PC-3 (cell line): ENCODE data around the gene GRIN2A. TPM values are rescaled to one million over a fixed set of nuclear protein-coding genes. Genes with fewer than 3 reads are reported as not detected.

ENCODE experiments used
- ATAC-seq: fragments of 200-7000 bp; cut with Tn5 transposase; 2 replicates; pipeline ENCODE4 v1.9.1; 2020; ENCODE audit warnings: mild to moderate bottlenecking, moderate library complexity
- BruUV-seq: library from RNA; stranded (reverse); fragments of 400-500 nt; replicated peaks from 2 replicates; lab custom pipeline; 2021; lab: Mats Ljungman, UMichigan
- CTCF ChIA-PET: fragments of 300-600 bp; sonication (Branson Sonifier 250); formaldehyde crosslinking; loops from one replicate; lab custom pipeline; 2022; ENCODE audit warnings: antibody characterized with exemption; lab: Charles Lee
- POLR2A ChIA-PET: fragments of 300-600 bp; sonication (Branson Sonifier 250); formaldehyde crosslinking; loops from one replicate; lab custom pipeline; 2022; ENCODE audit warnings: antibody characterized with exemption; ENCODE audit not compliant: unreplicated experiment; lab: Charles Lee
- DNase-seq: peaks from one replicate; pipeline ENCODE4 v3.0.0-alpha.2; 2015
- H2AFZ ChIP-seq: fragments of 300-600 bp; sonication (generic); 2 replicates; pipeline ENCODE4 v1.6.0; 2016; ENCODE audit warnings: antibody characterized with exemption, low read length
- H3F3A ChIP-seq: fragments of 300-600 bp; sonication (generic); one replicate; pipeline ENCODE4 v1.6.0; 2017; ENCODE audit warnings: antibody characterized with exemption, low read length, control low read depth, mild to moderate bottlenecking; ENCODE audit not compliant: unreplicated experiment
- H3K27ac ChIP-seq: fragments of 300-600 bp; sonication (generic); 2 replicates; pipeline ENCODE4 v1.5.1; 2016; ENCODE audit warnings: mild to moderate bottlenecking, low read length
- H3K27me3 ChIP-seq: fragments of 300-600 bp; sonication (generic); 2 replicates; pipeline ENCODE4 v1.6.1; 2016; ENCODE audit warnings: low read length, mixed read lengths
- H3K36me3 ChIP-seq: fragments of 300-600 bp; sonication (generic); 2 replicates; pipeline ENCODE4 v1.6.1; 2016; ENCODE audit warnings: low read depth, mixed run types, low read length, mixed read lengths
- H3K4me1 ChIP-seq: fragments of 300-600 bp; sonication (generic); 2 replicates; pipeline ENCODE4 v1.5.1; 2016; ENCODE audit warnings: low read length; ENCODE audit not compliant: insufficient read depth
- H3K4me2 ChIP-seq: fragments of 300-600 bp; sonication (generic); 2 replicates; pipeline ENCODE4 v1.6.0; 2016; ENCODE audit warnings: low read length
- H3K4me3 ChIP-seq: fragments of 300-600 bp; sonication (generic); 2 replicates; pipeline ENCODE4 v1.5.1; 2016; ENCODE audit warnings: mild to moderate bottlenecking, low read length, mixed read lengths
- H3K79me2 ChIP-seq: fragments of 300-600 bp; sonication (generic); 2 replicates; pipeline ENCODE4 v1.6.1; 2017; ENCODE audit warnings: low read length, mixed read lengths
- H3K9ac ChIP-seq: fragments of 300-600 bp; sonication (generic); 2 replicates; pipeline ENCODE4 v1.6.0; 2016; ENCODE audit warnings: mild to moderate bottlenecking, low read length
- H3K9me2 ChIP-seq: fragments of 300-600 bp; sonication (generic); replicated peaks from 2 replicates; pipeline ENCODE4 v1.6.1; 2016; ENCODE audit warnings: mixed run types, low read length, mixed read lengths
- H3K9me3 ChIP-seq: fragments of 300-600 bp; sonication (generic); 2 replicates; pipeline ENCODE4 v1.6.1; 2016; ENCODE audit warnings: low read length, mixed read lengths
- H4K20me1 ChIP-seq: fragments of 300-600 bp; sonication (generic); 2 replicates; pipeline ENCODE4 v1.6.1; 2016; ENCODE audit warnings: low read length, mixed read lengths
- EZH2 ChIP-seq: fragments of 300-600 bp; sonication (generic); IDR thresholded peaks from one replicate; pipeline ENCODE4 v1.6.1; 2017; ENCODE audit warnings: antibody characterized with exemption, mild to moderate bottlenecking, low read length; ENCODE audit not compliant: unreplicated experiment
- EZH2phosphoT487 ChIP-seq: fragments of 300-600 bp; sonication (generic); IDR thresholded peaks from 2 replicates; pipeline ENCODE4 v1.6.1; 2018; ENCODE audit warnings: mild to moderate bottlenecking, antibody characterized with exemption, low read length, borderline replicate concordance
- intact Hi-C: fragments of 100-400 bp; cut with micrococcal nuclease; formaldehyde crosslinking; loops from 2 replicates; pipeline ENCODE4 v1.9.0; 2023
- total RNA-seq: library from RNA; depleted of rRNA; stranded (reverse); fragments of >200 nt; gene quantifications from 2 replicates; pipeline ENCODE4 v1.2.3, GENCODE V29; 2014
- TF ChIP-seq, protein P1 (sequence below): fragments of 300-600 bp; sonication (generic); conservative IDR thresholded peaks from 2 replicates; pipeline ENCODE4 v1.5.1; 2017; ENCODE audit warnings: antibody characterized with exemption, low read depth, mild to moderate bottlenecking, low read length

The GRIN2A gene
- total RNA-seq, 1 experiment from 2014 or later: 0.04 TPM

DNA sequence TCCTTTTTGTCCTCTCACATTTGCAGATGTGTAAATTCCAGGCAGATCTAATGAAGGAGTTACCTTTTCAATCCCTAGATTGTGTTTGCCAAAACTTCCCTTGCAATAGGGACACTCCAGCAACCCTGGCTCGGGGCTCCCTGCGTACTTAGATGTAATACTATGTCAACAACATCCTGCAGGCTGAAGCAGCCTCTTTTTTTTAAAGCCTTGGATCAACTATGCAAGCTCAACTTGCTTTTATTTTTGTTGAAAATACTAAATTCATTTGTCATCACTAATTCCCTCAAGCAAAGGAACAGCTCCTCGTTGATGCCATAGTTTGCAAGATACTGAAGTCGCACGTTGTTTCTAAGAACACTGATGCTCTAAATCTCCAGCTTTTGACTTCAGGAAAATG lies 59.1 kb downstream of the GRIN2A start:
- Histone ChIP-seq H3K27ac (no peak overlapping the region), H3K27me3 (no peaks in the 10 kb centered on the region), H3F3A (no peaks in the 10 kb centered on the region), H4K20me1 (no peaks in the 10 kb centered on the region), H3K9me2 (no peaks in the 10 kb centered on the region), H3K4me3 (no peak overlapping the region), H3K9ac (0 out of 2 replicates have a peak overlapping the region, but pooled peaks have one; percentile 86), H3K4me2 (peak overlapping the region; percentile 81), H3K9me3 (no peaks in the 10 kb centered on the region), H3K79me2 (no peaks in the 10 kb centered on the region), H3K36me3 (no peaks in the 10 kb centered on the region), H3K4me1 (peaks cover 43% of the 10 kb centered on the region), H2AFZ (peak overlapping the region; percentile 39; the same call in 1 of the 2 replicates)
- DNase-seq (peak; percentile 7), ATAC-seq (no peak)
- TF ChIP-seq EZH2phosphoT487 (no peak), EZH2 (no peak)
- TF ChIP-seq, protein P1, sequence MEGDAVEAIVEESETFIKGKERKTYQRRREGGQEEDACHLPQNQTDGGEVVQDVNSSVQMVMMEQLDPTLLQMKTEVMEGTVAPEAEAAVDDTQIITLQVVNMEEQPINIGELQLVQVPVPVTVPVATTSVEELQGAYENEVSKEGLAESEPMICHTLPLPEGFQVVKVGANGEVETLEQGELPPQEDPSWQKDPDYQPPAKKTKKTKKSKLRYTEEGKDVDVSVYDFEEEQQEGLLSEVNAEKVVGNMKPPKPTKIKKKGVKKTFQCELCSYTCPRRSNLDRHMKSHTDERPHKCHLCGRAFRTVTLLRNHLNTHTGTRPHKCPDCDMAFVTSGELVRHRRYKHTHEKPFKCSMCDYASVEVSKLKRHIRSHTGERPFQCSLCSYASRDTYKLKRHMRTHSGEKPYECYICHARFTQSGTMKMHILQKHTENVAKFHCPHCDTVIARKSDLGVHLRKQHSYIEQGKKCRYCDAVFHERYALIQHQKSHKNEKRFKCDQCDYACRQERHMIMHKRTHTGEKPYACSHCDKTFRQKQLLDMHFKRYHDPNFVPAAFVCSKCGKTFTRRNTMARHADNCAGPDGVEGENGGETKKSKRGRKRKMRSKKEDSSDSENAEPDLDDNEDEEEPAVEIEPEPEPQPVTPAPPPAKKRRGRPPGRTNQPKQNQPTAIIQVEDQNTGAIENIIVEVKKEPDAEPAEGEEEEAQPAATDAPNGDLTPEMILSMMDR: no peak
- BruUV-seq: no TSS peak
- intact Hi-C loops: no loop called here
- ChIA-PET POLR2A (no interaction called here), CTCF (no interaction called here)

DNA sequence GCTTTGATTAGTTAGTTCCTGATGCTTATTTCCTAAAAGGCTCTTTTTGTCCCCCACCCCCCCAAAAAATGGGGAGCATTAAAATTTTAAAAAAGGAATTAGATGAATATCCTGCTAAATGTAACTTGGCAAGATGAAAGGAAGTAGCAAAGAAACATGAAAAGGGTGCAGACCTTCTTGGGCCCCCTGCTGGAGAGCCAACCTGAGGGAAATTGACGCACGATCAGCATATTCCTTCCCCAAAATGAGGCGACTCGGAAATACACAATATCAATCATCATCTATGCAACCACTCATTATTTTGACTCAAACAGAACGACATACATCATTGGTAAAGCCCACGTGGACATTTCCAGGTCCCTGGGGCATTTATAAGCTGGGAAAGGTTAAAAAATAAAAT lies 59.7 kb downstream of the GRIN2A start:
- Histone ChIP-seq H3F3A (no peaks in the 10 kb centered on the region), H3K4me3 (peak overlapping the region; percentile 57), H2AFZ (peak overlapping the region; percentile 39), H3K9ac (peak overlapping the region; percentile 86), H3K27me3 (no peaks in the 10 kb centered on the region), H3K9me2 (no peaks in the 10 kb centered on the region), H3K4me2 (peak overlapping the region; percentile 81), H3K4me1 (peaks cover 42% of the 10 kb centered on the region), H3K27ac (peak overlapping the region; percentile 99), H4K20me1 (no peaks in the 10 kb centered on the region), H3K79me2 (no peaks in the 10 kb centered on the region), H3K36me3 (no peaks in the 10 kb centered on the region), H3K9me3 (no peaks in the 10 kb centered on the region)
- no TSS peak for BruUV-seq
- ChIA-PET CTCF (no interaction called here), POLR2A (no interaction called here)
- no peak for ATAC-seq
- TF ChIP-seq EZH2phosphoT487: no peak
- TF ChIP-seq EZH2: no peak
- TF ChIP-seq, protein P1: peak; percentile 57
- intact Hi-C loops: no loop called here
- DNase-seq: peak; percentile 31

DNA sequence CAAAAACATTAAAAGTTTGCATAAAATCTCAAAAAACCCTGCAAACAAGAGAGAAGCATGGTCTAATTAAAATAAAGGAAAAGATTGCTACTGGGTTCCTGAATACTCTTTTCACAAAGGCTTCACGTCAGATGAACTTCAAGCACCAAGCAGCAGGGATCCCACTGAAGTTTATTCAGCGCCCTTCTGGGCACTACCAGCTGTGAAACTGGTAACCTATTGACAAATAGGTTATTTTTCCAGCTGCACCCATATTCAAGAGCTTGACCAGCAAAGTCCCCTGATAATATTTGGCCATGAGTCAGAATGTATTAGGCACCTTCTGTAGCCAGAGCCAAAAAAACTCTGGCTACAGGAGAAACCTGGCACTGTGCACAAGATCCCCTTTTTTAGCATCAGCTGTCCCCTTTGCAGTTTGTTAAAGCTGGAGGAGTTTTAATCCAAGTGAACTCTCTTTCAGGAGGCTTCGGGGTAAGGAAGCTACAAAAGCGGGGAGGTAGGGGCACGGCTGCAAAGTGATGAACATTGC lies 60.3 kb downstream of the GRIN2A start:
- CTCF ChIA-PET: no interaction called here
- intact Hi-C loops: no loop called here

More for the DNA sequence above, 60.3 kb downstream of the GRIN2A start:
- Histone ChIP-seq H3K9me3 (no peaks in the 10 kb centered on the region), H3K9ac (peak overlapping the region; percentile 86), H3K4me2 (peak overlapping the region; percentile 81), H3K79me2 (no peaks in the 10 kb centered on the region), H4K20me1 (no peaks in the 10 kb centered on the region), H3F3A (no peaks in the 10 kb centered on the region), H3K27me3 (no peaks in the 10 kb centered on the region), H3K4me1 (peaks cover 36% of the 10 kb centered on the region), H2AFZ (peak overlapping the region; percentile 39), H3K36me3 (no peaks in the 10 kb centered on the region), H3K9me2 (no peaks in the 10 kb centered on the region), H3K4me3 (peak overlapping the region; percentile 57), H3K27ac (peak overlapping the region; percentile 99)
- TF ChIP-seq, protein P1: no peak
- TF ChIP-seq EZH2: no peak
- TF ChIP-seq EZH2phosphoT487: no peak
- POLR2A ChIA-PET: no interaction called here
- DNase-seq (peak; percentile 31), ATAC-seq (no peak)
- BruUV-seq: no TSS peak
